GM13976 (cell line): ENCODE data around the gene TFAP2D.

ENCODE experiments used
- DNase-seq: peaks from one replicate; pipeline ENCODE4 v3.0.0; 2012; ENCODE audit warnings: low spot score
- CTCF ChIP-seq: IDR thresholded peaks from 2 replicates; pipeline ENCODE4 v1.5.1; 2012; ENCODE audit warnings: borderline replicate concordance, mild to moderate bottlenecking; ENCODE audit not compliant: insufficient read depth; ENCODE audit errors: extremely low read depth, missing control alignments, control extremely low read depth
- in situ Hi-C: fragments of 300-500 bp; cut with MboI; formaldehyde crosslinking; loops from one replicate; pipeline ENCODE4 v1.12.0; 2022; ENCODE audit warnings: low sequenced_read_pairs, mixed read lengths, inconsistent platforms; ENCODE audit not compliant: unreplicated experiment

The TFAP2D gene

GRCh38 chr6:50791900-50792508 lies 78.7 kb downstream of the TFAP2D start:
- peak; percentile 28 for DNase-seq
- in situ Hi-C loops = loop anchor here (25.0 kb wide), 1 partner anchor 655 kb away; no protein-coding TSS in a partner anchor
- TF ChIP-seq CTCF = peak; percentile 48

- in situ Hi-C loops = loop anchor here (25.0 kb wide), 1 partner anchor 655 kb away; no protein-coding TSS in a partner anchor
- TF ChIP-seq CTCF = no peak
- DNase-seq = no peak
These were observed 79.4 kb downstream of the TFAP2D start for GRCh38 chr6:50792771-50793170.

GRCh38 chr6:50795574-50795973 lies 82.2 kb downstream of the TFAP2D start:
- no peak for DNase-seq
- in situ Hi-C loops = loop anchor here (25.0 kb wide), 1 partner anchor 658 kb away; no protein-coding TSS in a partner anchor
- no peak for TF ChIP-seq CTCF

- in situ Hi-C loops = loop anchor here (25.0 kb wide), 2 partner anchors 558 to 1208 kb away; no protein-coding TSS in a partner anchor
- no peak for TF ChIP-seq CTCF
- no peak for DNase-seq
These were observed 91.0 kb downstream of the TFAP2D start for GRCh38 chr6:50804283-50804682.

GRCh38 chr6:50807035-50807434 lies 93.7 kb downstream of the TFAP2D start:
- no peak for DNase-seq
- in situ Hi-C loops = loop anchor here (25.0 kb wide), 2 partner anchors 555 to 1205 kb away; no protein-coding TSS in a partner anchor
- no peak for TF ChIP-seq CTCF

- peak; percentile 4 for TF ChIP-seq CTCF
- in situ Hi-C loops = loop anchor here (10.0 to 25.0 kb wide), 3 partner anchors 547 to 1197 kb away; no protein-coding TSS in a partner anchor
- DNase-seq = no peak
These were observed 102.2 kb downstream of the TFAP2D start for GRCh38 chr6:50815436-50816114.
